GM18505 (cell line): Measurements from ENCODE around the gene SRGAP3.

ENCODE experiments used
- ATAC-seq: cut with Tn5 transposase; IDR thresholded peaks from one replicate; pipeline ENCODE4 v1.9.1; 2021; ENCODE audit not compliant: unreplicated experiment
- POLR2A ChIP-seq: IDR thresholded peaks from 4 replicates; pipeline ENCODE4 v1.6.1; 2011; ENCODE audit warnings: borderline replicate concordance; ENCODE audit not compliant: insufficient read depth, insufficient read length; ENCODE audit errors: extremely low read depth

The SRGAP3 gene

DNA sequence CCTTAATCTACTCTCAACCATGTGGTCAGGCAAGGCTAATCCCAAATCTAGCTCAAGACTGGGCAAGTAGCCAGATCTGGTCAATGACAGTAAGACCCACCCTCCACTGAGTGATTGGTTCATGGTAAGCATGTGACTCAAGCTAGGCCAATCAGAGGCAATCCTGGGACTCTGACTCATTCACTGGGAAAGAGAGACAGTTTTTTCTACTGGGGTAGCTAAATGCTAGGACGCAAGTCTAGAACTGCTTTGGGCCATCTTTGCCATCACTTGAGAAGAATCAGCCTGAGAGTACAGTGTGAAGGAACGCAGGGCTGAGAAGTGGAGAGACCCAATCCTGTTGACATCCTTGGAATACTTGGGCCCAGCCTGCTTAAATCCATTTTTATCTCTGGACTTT is 276.8 kb downstream of the SRGAP3 start:
- no peak for ATAC-seq
- TF ChIP-seq POLR2A: no peak

DNA sequence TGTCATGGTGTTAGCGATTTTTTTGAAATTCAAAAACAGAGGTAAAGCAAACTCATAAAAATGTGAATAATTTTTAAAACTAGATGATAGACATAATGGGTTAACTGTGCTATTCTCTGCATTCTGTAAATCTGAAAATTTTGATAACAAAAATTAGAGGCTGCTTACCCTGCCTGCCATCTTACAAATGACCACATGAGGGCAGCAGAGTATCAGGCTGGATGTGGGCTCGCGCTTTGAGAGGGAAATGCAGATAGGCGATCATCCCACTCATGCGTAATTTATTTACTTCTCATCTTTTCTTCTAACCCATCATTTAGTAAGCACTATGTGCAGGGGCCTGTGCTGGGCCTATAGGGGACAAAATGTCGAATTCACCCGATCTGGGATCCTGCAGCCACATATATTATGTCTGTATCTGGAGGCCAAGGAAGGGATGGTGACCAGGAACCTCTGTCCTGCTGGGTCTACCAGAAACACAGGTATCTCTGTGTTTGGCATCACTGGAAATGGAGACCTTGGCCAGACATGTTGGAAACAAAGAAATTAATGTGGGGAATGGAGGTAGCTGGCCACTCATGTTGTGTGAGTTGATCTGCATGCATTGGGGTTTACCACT is 278.4 kb downstream of the SRGAP3 start:
- ATAC-seq: peak; percentile 51
- TF ChIP-seq POLR2A: no peak

DNA sequence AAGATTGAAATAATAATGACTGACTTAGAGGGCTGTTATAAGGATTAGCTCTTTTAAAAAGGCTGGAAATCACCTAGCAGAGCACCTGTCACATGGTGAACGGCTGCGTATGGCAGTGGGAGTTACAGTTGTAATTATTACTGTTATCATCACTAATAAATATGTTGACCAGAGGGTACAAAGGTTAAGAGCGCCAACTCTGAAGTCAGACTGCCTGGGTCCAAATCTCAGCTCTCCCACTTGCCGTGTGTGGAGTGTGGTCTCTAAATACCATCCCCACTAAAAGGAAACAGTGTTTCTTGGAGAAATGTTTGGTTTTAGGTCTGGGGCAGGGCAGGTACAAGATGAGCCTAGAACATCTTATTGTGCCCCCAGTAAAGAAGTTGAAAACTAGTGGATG is 280.2 kb downstream of the SRGAP3 start:
- TF ChIP-seq POLR2A: no peak
- no peak for ATAC-seq

DNA sequence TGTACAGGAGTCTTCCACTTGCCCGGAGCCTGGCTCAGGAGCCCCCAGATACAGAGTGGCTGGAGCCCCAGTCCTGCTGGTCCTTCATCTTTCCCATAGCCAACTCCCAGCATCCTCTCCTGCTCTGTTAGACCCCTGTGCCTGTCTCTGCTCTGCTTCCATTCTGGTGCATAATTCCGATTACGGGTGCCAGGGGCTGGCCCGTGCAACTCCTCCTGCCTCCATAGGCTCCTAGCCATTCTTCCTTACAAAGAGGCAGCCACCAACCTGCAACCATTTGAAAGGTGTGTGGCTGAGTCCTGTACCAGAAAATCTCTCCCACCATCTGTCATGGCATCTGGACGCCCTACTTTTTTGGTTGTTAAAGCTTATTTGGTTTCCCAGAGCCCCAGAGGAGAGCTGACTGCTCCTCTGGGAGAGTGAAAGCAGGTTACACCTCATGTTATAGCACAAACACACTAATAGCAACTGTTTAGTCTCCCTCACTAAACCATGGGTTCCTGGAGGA is 281.0 kb downstream of the SRGAP3 start:
- TF ChIP-seq POLR2A: no peak
- no peak for ATAC-seq

DNA sequence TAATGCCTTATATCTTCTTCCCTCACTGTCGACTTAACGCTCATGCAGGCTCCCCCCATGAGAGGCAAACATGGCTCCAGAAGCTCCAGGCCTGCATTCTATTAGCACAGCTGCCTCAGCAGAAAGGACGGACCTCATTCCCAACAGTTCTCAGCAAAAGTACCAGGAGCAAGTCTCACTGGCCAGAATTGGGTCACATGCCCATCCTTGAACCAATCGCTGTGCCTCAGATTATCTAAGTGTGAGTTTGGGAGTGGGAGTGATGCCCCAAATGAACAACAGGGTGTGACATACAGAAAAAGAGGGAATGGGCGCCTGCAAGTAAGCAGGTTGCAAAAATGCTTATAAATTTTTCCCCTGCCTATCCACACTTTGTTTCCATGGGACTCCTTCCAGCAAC is 281.9 kb downstream of the SRGAP3 start:
- no peak for ATAC-seq
- TF ChIP-seq POLR2A: no peak

DNA sequence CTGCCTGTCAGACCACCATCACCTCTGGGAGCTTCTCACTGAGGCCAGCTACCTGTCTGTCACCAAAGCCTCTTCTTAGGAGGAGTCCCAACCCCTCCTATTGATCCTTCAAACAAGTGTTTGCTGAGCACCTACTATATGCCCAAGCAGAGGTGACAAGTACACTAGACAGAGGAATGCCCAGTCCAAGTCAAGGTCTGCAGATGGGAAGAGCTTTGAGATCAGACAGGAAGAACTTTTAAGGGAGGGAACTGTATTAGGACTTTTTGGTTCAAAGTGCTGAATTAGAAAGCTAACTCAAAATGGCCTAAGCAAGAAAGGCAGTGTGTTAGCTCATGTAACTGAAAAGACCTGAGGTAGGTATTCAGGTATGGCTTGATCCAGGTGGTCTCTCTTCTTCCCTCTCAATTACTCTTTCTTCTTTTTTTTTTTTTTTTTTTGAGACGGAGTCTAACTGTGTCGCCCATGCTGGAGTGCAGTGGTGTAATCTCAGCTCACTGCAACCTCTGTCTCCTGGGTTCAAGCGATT is 282.6 kb downstream of the SRGAP3 start:
- ATAC-seq: no peak
- no peak for TF ChIP-seq POLR2A

DNA sequence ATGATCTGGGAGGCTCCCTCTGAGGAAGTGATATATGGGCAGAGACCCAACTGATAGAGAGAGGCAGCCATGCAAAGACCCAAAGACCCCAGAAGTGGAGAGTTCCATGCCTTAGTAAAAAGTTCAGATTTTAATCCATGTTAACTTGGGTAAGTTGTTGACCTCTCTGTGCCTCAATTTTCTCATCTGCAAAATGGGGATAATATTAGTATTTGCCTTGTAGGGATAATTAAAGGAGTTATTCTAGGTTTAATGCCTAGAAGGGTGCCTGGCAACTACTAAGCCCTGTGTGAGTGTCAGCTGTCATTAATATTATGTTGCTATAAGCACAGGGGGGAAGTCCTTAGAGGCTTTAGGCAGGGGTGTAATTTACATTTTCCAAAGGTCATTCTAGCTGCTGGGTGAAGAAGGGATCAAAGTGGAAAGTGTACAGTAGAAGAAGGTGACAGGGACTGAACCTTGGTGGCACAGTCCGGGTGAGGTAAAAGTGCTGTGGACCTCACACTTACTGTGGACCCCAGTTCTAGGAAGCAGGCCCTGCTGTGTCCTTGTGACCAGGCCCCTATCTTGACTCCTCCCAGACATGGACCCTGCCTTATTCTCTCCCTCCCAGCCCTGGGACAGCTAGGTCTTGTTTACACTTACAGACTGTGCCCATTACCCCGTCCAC is 283.2 kb downstream of the SRGAP3 start:
- no peak for TF ChIP-seq POLR2A

DNA sequence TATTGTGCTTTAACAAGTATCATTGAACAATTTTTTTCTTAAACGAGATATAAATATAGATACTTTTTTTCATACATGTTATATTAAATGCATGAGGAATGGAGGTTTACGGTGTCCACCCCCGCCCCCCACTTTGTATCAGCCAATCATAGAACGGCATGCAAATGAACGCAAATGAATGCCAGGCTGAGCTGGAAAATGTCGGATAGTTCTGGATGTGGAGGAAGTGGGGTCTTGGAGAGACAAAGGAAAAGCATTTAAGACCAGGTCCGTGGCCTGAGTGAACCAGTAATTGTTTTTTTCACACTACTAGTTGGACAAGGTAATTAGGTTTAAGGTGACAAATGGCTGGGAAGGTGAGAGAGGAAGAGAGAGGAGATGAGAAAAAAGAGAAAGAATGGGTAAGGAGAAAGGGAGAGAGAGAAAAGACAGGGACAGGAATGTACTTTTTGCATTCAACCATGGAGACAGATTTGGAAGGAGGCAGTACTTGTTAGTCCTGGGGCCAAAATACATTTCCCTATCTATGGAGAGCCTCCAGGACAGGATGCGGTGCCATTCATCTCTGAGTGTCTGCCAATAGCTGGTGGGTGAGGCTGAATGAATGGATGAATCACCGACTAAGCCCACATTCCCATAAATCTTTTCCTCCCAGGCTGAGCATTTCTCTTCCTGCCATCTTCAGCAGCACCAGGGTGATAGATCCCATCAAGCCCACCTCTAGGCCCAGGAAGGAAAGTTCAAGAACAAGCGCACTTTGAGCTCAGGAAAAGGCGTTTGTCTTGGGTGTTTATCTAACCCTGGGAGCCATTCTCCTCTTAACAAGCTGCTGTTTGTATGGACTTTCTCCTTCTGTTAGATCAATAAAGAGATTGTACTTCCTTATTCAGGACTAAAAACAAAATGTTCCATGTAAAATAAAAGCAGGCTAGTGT is 284.7 kb downstream of the SRGAP3 start:
- no peak for ATAC-seq
- no peak for TF ChIP-seq POLR2A

More for the DNA sequence above, 283.2 kb downstream of the SRGAP3 start:
- ATAC-seq: no peak

DNA sequence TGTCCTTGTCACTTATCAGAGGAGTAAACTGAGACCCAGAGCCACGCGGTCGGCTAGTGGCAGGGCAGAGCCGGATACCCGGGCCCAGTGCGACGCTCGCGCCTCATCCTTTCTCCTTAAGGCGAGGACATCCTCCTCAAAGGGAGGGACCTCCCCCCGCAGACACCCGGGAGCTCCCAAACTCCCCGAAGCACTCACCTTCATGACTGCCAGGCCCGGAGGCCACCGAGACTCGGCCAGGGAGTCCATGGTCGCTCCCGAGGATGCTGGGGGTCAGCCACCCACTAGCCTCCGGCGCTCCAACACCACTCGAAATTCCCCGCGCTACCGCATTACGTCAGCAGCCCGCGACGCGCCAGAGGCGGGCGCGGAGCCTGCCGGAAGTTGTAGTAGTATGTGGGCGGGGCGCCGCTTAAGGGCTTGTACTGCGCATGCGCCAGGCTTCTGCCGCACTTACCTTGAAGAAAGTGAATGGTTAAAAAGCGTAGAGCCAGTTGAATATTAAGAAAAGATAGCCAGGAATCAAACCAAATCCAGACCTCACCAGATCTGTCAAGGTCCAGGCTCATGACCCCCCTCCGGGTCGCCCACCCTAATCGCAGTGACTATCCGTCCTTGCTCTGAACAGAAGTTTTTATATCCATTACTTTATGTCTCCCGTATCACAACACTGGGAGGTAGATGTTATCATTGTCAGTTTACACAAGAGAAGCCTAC is 286.2 kb downstream of the SRGAP3 start, which contains the start of gene RAD18:
Gene RAD18, minus strand, starts transcription at position 336 of the 717 bp plus-strand sequence. Its CDS starts 87 bp downstream, at position 249.
- TF ChIP-seq POLR2A: peak; percentile 77
- ATAC-seq: peak; percentile 96

DNA sequence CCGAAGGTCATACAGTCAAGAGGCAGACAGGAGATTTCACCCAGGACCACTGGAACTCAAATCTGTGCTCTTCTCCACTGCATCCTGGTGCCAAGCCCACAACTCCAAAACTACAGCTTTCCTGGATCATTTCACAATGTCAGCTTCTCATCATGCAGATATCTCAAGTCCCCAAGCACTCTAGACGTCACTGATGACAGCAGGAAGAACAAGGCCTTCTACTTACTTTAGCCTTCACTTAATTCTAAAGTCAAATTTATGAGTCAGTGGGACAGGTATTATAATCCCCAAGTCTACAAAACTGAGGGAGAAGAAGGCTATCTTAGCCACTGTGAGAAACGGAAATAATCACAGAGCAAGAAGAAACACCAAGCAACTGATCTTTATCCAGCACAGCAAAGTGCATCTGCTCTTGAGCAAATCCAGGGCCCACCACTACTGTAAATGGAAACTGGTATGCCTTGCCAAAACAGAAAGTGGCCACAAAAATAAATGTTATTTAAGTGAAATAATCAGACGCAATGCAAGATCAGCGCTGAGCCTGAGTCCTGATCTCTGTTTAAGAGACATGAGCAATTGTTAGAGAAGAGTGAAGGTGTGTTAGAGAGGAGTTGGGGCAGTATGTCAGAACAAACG is 287.1 kb downstream of the SRGAP3 start:
- no peak for ATAC-seq
- TF ChIP-seq POLR2A: no peak

DNA sequence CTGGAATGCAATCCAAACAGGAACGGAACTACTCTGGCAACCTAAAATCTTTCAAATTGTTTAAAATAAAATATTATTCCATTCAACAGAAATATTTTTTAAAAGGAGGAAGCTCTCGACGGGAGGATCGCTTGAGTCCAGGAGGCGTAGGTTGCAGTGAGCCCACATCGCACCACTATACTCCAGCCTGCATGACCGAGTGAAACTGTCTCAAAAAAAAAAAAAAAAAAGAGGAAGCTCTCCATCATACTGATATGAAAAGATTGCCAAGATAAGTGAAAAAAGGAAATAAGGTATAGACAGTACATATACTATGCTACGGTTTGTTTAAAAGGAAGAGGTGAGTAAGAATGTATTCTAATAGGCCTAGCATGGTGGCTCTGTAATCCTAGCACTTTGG is 289.8 kb downstream of the SRGAP3 start:
- TF ChIP-seq POLR2A: no peak
- no peak for ATAC-seq
